ENCODE data around the gene GFRA4.

The GFRA4 gene

DNA sequence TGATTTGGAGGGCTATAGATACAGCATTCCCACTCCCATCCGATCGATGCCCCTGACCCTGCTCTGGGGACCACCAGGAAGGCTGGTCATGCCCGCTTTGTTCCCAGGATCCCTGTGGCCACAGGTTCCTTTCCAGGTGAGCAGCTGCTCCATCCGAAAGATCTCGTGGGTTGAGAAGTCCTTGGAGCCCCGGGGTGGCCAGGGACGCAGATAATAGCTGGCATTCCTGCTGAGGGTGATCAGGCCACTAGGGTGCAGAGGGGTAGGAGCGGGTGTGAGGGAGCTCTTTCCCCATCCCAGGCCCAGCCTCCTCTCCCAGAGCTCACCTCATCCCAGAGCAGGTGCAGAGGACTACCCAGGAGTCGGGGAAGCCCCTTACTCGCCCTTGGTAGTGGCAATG, 11.2 kb upstream of the GFRA4 start:
- no peak for DNase-seq (ENCODE audit: low read depth in 2 of 2)

DNA sequence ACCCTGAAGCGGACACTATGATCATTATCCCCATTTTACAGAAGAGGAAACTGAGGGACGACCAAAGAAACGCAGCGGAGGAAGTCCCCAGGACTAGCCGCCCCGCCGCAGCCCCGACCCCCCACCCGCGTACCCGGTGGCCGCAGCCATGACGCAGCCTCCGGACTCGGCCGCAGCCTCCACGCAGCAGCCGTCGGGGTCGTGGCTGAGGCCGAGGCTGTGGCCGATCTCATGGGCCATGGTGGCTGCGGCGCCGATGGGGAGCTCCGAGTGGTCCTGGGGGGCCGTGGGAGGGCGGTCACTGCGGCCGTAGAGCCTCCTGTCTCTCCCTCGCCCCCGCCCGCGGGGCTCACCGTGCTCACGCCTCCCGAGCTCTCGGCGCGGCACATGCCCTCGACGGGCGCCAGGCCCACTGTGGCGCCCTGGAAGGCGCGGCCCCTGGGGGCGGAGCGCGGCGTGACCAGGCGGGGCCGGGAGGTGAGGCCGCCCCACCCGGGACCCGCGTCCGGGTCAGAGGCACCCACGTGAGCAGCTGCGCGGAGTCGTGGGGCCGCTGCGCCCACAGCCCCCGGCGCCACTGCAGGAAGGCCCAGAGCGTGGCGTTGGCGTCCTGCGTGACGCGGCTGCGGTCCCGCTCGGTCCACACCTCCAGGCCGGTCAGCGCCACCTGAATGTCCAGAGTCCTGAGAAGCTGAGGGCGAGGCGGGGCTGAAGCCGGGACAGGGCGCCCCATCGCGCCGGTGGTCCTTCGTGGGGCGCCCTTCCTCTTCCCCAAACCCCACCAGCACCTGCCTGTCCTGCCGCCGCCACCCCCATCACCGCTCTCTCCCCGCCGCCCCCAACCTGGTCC, 10.2 kb upstream of the GFRA4 start:
- no peak for DNase-seq (ENCODE audit: low read depth in 2 of 2)

GRCh38 chr20:3672547-3673171, 9.5 kb upstream of the GFRA4 start:
- DNase-seq (ENCODE audit: low read depth in 2 of 2), result no peak

- DNase-seq (ENCODE audit: low read depth in 2 of 2), result no peak
Observed at GRCh38 chr20:3671986-3672546, 8.9 kb upstream of the GFRA4 start.

GRCh38 chr20:3670945-3671344, 7.7 kb upstream of the GFRA4 start:
- DNase-seq (ENCODE audit: low read depth in 2 of 2), result no peak

- DNase-seq (ENCODE audit: low read depth in 2 of 2), result no peak
Observed at GRCh38 chr20:3670511-3670910, 7.3 kb upstream of the GFRA4 start.

DNA sequence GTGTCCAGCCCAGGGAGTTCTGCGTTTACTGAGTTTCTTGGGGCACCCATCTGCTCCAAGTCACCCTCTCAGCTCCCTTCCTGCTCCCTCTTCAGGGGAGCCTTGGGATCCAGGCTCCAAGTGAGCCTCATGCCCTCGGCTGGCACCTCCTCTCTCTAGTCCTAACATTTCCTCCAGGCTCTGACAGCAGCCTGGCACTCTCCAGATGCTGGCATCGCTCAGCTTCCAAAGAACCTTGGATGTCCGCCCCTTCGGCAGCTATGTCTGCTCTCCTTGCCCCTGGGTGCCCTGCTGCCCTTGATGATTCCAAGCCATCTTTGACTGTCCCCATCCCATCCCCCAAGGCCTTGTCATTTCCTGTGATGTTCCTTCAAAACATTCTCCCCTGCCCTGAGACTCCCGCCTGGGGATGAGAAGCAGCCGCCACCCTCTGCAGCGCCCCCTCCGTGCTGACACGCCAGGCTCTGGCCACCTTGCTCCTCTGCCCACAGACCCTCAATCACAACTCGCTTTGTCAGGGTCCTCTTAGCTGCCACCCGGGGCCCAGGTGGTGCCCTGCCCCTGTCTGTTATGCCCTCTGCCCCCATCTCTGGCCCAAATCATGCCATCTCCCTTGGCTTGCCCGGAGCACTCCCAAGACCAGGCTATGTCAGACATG, 6.6 kb upstream of the GFRA4 start:
- DNase-seq (ENCODE audit: low read depth in 2 of 2), result no peak

DNA sequence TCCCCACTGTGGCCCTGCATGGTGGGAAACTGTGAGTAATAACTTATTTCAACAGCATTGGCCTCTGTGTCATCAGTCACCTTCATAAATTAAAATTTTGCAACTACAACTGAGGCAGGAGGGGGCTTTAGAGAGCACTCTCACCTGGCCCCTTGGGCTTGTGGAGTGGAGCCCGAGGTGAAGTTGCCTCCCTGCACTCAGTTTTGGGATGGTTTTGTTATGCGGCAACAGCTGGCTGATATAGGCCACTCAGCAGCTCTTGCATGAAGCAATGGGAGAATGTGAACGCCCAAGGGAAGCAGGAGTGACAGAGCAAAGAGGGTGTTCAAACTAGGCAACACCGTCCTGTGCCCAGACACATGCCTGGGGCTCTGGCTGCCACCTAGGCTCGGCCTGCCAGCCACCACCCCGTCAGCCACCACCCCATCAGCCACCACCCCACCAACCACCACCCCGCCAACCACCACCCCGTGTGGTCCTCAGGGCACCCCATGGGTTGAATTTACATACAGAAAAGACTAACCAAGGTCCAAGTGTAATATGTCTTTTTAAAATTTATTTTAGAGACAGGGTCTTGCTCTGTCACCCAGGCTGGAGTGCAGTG, 4.3 kb upstream of the GFRA4 start:
- DNase-seq (ENCODE audit: low read depth in 2 of 2), result no peak

- DNase-seq (ENCODE audit: low read depth in 2 of 2), result no peak
Observed at GRCh38 chr20:3663858-3664257, 659 bp upstream of the GFRA4 start.

- no peak for DNase-seq (ENCODE audit: low read depth in 2 of 2)
Observed at GRCh38 chr20:3661814-3662665, 1.2 kb downstream of the GFRA4 start.

- DNase-seq (ENCODE audit: low read depth in 2 of 2), result no peak
Observed at GRCh38 chr20:3661060-3661813, 2.0 kb downstream of the GFRA4 start.

GRCh38 chr20:3660262-3661059, 2.7 kb downstream of the GFRA4 start:
- no peak for DNase-seq (ENCODE audit: low read depth in 2 of 2)

GRCh38 chr20:3659492-3660261, 3.5 kb downstream of the GFRA4 start:
- DNase-seq (ENCODE audit: low read depth in 2 of 2), result no peak

DNA sequence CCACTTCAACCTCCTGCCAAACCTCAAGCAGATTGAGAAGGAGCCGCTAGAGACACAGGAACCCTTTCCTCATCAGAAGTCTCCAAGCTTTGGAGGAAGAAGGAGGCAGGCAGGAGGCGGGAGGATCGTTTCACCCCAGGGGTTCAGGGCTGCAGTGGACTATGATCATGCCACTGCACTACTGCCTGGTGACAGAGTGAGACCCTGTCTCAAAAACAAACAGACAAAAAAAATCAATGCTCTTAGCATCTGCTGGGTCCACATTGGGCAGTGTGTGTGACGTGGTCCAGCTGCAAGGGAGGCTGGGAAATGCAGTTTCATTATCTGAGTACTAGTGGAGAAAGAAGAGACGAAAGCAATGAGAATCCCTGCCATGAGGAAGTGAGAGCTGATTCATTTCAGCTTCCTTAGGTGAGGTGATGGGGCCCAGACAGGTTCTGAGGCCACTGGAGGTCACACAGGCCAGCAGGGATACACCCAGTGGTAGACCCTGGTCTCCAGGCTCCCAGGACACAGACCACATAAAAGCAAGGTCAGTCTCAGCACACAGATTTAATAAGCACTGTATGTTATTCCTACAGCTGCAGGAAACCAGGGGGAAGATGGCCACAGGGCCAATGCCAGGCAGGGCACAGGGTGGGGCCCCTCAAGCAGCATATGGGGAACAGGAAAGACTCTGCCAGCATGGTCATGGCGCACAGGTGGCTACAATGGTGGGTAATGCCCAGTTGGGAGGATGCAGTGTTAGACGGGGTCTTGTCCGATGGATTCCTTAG, 4.3 kb downstream of the GFRA4 start:
- DNase-seq (ENCODE audit: low read depth in 2 of 2), result no peak

DNA sequence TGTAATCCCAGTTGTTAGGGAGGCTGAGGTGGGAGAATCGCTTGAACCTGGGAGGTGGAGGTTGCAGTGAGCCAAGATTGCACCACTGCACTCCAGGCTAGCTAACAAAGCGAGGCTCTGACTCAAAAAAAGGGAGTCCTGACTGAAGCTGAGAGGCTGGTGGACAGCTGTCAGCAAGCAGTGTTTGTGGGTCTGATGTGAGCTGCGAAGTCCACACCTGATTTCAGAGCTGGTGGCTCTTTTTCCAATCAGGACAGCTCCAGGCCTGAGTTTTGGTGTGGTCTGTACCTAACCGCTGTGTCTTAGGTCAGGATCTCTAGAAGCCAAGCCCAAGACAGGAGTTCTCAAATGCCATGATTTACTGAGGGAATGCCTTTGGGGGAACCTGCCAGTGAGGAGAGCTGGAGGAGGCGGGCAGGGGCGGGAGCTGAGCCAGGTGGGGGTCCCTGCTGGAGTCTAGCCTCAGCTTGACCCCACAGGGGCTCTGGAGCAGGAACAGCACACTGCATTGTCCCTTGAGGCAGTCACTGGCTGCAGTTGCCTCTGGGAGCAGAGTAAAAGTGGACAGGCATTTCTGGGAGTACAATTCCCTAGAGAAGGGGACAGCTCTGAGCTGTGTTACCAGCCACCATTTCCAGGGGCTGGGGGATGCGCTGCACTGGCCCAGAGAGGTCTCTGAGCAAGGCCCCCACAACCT, 5.0 kb downstream of the GFRA4 start:
- DNase-seq (ENCODE audit: low read depth in 2 of 2), result no peak

DNA sequence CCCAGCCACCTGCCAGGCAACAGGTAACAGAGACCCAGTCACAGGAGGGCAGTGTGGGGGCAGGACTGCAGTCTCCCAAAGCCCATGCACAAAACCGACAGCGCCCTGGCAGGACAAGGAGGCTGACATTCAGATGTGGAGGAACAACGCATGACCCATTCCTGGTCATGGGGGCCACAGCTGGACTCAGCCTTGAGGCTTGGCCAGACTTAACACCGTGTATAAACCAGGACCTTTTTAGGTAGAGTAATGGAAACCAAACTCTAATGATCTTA, 8.1 kb downstream of the GFRA4 start:
- no peak for DNase-seq (ENCODE audit: low read depth in 2 of 2)

GRCh38 chr20:3654326-3655130, 8.7 kb downstream of the GFRA4 start:
- no peak for DNase-seq (ENCODE audit: low read depth in 2 of 2)

All from fibroblast of skin of left quadriceps (primary cell).